Muscle of arm (tissue), 12 donors: ENCODE results near the gene FUT3. TPM values are rescaled to one million over a fixed set of nuclear protein-coding genes. Genes with fewer than 3 reads are reported as not detected.
"Not testable (repeated sequence)": the region's sequence is repeated elsewhere in the genome, so short reads cannot be mapped to it uniquely, and the experiment has no call there.

ENCODE experiments used
- DNase-seq: peaks from one replicate; pipeline ENCODE4 v3.0.0-alpha.2; 2013
- polyA plus RNA-seq, 12 donors: library from polyadenylated mRNA; unstranded; fragments of 120-200 nt; gene quantifications; one replicate each; pipeline ENCODE4 v1.2.1, GENCODE V29; 2013; ENCODE audit not compliant: insufficient read length in 12 of 12

The FUT3 gene
- polyA plus RNA-seq, 12 donors, result 0.15 to 1.4 (median 0.42) TPM; not detected in 6

- DNase-seq, result not testable (repeated sequence)
These were observed 2.6 kb downstream of the FUT3 start for GRCh38 chr19:5848621-5849020.

DNA sequence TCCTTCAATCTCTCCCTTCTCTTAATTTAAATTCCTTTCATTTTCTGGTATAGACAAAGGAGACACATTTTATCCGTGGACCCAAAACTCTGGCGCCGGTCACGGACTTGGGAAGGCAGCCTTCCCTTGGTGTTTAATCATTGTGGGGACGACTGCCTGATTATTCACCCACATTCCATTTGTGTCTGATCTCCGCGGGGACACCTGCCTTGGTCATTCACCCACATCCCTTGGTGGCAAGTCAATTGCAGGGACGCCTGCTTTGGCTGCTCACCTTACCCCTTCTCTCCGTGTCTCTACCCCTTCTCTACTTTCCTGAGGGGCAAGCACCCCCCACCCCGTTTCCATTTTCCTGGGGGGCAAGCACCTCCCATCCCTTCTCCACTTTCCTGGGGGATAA lies 3.4 kb downstream of the FUT3 start:
- not testable (repeated sequence) for DNase-seq

- no peak for DNase-seq
These were observed 6.5 kb downstream of the FUT3 start for GRCh38 chr19:5844456-5845433.

GRCh38 chr19:5843295-5843927 lies 7.8 kb downstream of the FUT3 start:
- DNase-seq, result no peak

DNA sequence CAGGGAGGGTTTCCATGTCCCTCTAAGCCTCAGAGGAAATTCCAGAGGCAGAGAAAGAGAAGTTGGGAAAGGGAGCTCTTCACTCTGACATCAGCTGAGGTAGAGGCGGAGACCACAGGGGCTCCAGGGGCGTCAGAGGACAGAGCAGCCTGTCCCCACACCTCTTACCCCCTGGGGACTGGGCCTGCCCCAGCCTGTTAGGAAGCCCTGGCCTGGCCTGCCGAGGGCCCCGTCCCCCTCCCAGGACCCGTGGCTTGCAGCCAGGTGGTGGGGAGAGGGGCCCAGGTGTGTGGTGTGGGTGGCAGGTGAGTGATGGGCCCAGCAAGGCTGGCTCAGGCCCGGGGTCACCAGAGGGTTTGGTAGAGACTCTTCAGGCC lies 9.5 kb downstream of the FUT3 start:
- not testable (repeated sequence) for DNase-seq

GRCh38 chr19:5839065-5840017 lies 11.9 kb downstream of the FUT3 start, which contains the start of gene FUT6:
FUT6 (minus strand) TSS chr19:5839702; CDS start chr19:5832567, 7,135 bp downstream.
- DNase-seq, result no peak

DNA sequence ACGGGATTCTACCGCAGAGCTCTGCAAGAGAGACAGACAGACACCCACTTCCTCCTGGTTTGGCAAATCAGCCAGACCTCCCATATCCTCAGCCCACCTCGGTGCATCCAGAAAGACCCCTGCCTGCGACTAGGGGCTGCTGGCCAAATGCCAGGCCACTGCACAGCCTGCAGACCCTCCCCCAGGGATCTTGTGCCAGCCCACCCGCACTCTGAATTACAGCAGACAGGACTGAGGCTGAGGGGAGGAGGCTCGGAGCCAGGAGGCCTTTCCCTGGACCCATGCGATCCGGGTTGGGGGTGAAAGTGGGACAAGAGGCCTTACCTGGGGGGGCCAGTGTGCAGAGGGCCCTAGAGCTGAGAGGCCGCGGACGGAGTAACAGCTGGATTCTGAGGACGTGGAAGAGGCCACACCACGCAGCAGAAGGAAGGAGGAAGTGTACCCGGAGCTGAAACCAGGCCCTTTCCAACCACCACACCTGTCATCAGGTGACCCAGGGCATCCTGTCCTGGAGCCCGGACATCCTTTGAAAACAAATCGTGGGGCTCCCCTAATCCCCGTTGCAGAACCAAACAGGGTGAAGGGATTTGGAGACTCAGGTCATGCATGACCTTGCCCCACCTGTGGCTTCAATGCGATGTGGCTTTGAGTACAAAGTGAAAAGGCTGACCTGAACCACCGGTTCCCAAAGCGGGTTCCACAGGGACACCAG lies 12.7 kb downstream of the FUT3 start:
- DNase-seq, result no peak

- no peak for DNase-seq
These were observed 13.4 kb downstream of the FUT3 start for GRCh38 chr19:5837761-5838352.

- DNase-seq, result no peak
These were observed 18.6 kb downstream of the FUT3 start for GRCh38 chr19:5832527-5833216.

- no peak for DNase-seq
These were observed 19.2 kb downstream of the FUT3 start for GRCh38 chr19:5832061-5832460.

GRCh38 chr19:5831159-5831558 lies 20.1 kb downstream of the FUT3 start:
- no peak for DNase-seq

DNA sequence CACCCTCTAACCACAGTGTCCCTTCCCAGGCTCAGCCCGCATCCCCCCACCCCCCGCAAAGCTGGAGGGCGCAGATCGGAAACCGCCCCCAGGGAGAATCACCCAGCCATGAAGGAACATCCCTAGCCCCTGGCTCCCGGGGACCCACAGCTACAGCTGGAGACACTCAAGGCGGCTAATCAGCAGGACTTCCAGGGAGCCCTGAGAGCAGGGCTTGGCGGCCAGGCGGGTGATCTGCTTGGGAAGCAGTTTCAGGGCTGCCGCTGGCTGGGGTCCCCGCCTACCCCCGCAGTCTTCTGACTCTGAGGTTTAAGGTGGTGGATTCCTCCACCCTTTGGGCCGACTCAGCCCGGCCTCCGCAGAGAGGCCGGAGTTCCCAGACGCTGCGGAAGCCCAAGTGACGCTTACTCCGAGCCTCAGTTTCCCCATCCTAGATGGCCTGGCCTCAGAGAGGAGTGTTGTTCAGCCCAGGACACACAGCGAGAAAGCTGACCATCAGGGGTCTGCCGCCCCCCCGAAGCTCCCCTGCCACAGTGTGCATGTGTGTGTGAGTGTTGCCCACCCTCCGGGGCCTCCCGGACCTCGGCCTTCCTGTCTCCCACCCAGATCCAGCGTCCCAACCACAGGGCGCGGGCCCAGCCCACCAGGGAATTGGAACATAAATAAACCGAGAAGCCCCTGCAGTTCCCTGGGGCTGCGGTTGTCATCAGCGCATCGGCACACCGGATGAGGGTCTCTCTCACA lies 21.5 kb downstream of the FUT3 start:
- no peak for DNase-seq

- peak; percentile 21 for DNase-seq
These were observed 22.3 kb downstream of the FUT3 start for GRCh38 chr19:5828661-5829566.

- DNase-seq, result peak; percentile 96
These were observed 23.2 kb downstream of the FUT3 start for GRCh38 chr19:5827891-5828660.

- no peak for DNase-seq
These were observed 23.8 kb downstream of the FUT3 start for GRCh38 chr19:5827342-5827890.

DNA sequence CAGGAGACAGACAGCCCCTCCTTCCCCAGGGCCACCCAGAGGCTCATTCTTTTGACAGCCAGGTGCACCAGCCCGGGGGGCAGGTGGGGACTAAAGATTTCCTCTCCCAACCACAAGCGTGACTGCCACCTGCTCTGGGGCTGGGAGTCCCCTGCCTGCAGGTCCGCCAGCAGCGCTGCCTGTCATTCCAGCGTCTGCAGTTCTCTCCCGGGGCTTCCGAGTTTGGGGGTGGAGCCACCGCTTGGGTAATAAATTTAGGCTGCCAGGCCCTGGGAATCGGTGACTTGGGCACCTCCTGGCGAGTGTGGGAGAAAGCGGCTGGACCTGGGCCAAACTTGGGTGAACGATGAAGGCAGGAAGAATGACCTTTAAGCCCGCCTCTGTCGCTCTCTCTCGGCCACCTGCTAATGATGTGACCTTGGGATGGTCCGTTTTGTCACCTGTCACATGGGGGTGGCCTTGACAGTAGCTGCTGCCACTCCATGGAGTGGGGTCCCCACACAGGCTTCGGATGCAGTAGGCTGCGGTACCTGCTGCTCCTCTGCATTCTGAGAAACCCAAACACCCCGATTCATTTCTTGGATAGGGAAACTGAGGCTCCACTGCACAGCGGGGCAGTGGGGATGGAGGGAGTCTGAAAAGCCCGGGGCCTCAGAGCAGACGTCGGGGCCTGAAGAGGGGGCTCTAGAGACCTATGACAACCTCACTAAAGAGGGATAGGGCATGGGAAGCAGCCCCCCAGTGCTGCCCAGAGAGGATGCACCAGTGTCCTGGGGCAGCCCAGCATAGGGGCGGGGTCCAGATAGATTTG lies 24.5 kb downstream of the FUT3 start:
- DNase-seq, result no peak
